ENCODE results near the gene TBL1X.
A peak's percentile ranks its signal among the peaks of the same experiment; 100 is the strongest.

TBL1X gene

GRCh38 chrX:9710332-9710731 is 245.5 kb downstream of the TBL1X start:
- DNase-seq (ENCODE audit: low read depth), result no peak
- no peak overlapping the region for H3K4me3 ChIP-seq (ENCODE audit: low read depth, low read length)

GRCh38 chrX:9717376-9717775 is 252.5 kb downstream of the TBL1X start:
- no peak overlapping the region for H3K4me3 ChIP-seq (ENCODE audit: low read depth, low read length)
- no peak for DNase-seq (ENCODE audit: low read depth)

GRCh38 chrX:9724711-9725110 is 259.9 kb downstream of the TBL1X start:
- no peak for DNase-seq (ENCODE audit: low read depth)
- no peak overlapping the region for H3K4me3 ChIP-seq (ENCODE audit: low read depth, low read length)

GRCh38 chrX:9728261-9728660 is 263.4 kb downstream of the TBL1X start:
- H3K4me3 ChIP-seq (ENCODE audit: low read depth, low read length), result no peak overlapping the region
- DNase-seq (ENCODE audit: low read depth), result no peak

GRCh38 chrX:9729171-9729885 is 264.5 kb downstream of the TBL1X start:
- no peak for DNase-seq (ENCODE audit: low read depth)
- no peak overlapping the region for H3K4me3 ChIP-seq (ENCODE audit: low read depth, low read length)

GRCh38 chrX:9730078-9730477 is 265.2 kb downstream of the TBL1X start:
- DNase-seq (ENCODE audit: low read depth), result no peak
- no peak overlapping the region for H3K4me3 ChIP-seq (ENCODE audit: low read depth, low read length)

GRCh38 chrX:9730752-9731151 is 265.9 kb downstream of the TBL1X start:
- no peak for DNase-seq (ENCODE audit: low read depth)

GRCh38 chrX:9737363-9737762 is 272.5 kb downstream of the TBL1X start:
- H3K4me3 ChIP-seq (ENCODE audit: low read depth, low read length), result no peak overlapping the region
- no peak for DNase-seq (ENCODE audit: low read depth)

More at GRCh38 chrX:9730752-9731151, 265.9 kb downstream of the TBL1X start:
- H3K4me3 ChIP-seq (ENCODE audit: low read depth, low read length), result no peak overlapping the region

GRCh38 chrX:9738151-9738550 is 273.3 kb downstream of the TBL1X start:
- no peak for DNase-seq (ENCODE audit: low read depth)
- no peak overlapping the region for H3K4me3 ChIP-seq (ENCODE audit: low read depth, low read length)

- no peak overlapping the region for H3K4me3 ChIP-seq (ENCODE audit: low read depth, low read length)
- no peak for DNase-seq (ENCODE audit: low read depth)
These were observed 274.3 kb downstream of the TBL1X start for GRCh38 chrX:9739130-9739529.

- no peak for DNase-seq (ENCODE audit: low read depth)
- no peak overlapping the region for H3K4me3 ChIP-seq (ENCODE audit: low read depth, low read length)
These were observed 280.7 kb downstream of the TBL1X start for GRCh38 chrX:9745417-9746115.

- H3K4me3 ChIP-seq (ENCODE audit: low read depth, low read length), result no peak overlapping the region
These were observed 281.5 kb downstream of the TBL1X start for GRCh38 chrX:9746148-9746888.

GRCh38 chrX:9747644-9748043 is 282.8 kb downstream of the TBL1X start:
- DNase-seq (ENCODE audit: low read depth), result no peak
- H3K4me3 ChIP-seq (ENCODE audit: low read depth, low read length), result no peak overlapping the region

More at GRCh38 chrX:9746148-9746888, 281.5 kb downstream of the TBL1X start:
- peak; percentile 6 for DNase-seq (ENCODE audit: low read depth)

- no peak for DNase-seq (ENCODE audit: low read depth)
- no peak overlapping the region for H3K4me3 ChIP-seq (ENCODE audit: low read depth, low read length)
These were observed 284.4 kb downstream of the TBL1X start for GRCh38 chrX:9749146-9749692.

GRCh38 chrX:9757366-9757765 is 292.5 kb downstream of the TBL1X start:
- H3K4me3 ChIP-seq (ENCODE audit: low read depth, low read length), result no peak overlapping the region
- DNase-seq (ENCODE audit: low read depth), result no peak

- no peak for DNase-seq (ENCODE audit: low read depth)
- H3K4me3 ChIP-seq (ENCODE audit: low read depth, low read length), result no peak overlapping the region
These were observed 293.3 kb downstream of the TBL1X start for GRCh38 chrX:9758021-9758638.

- no peak overlapping the region for H3K4me3 ChIP-seq (ENCODE audit: low read depth, low read length)
- no peak for DNase-seq (ENCODE audit: low read depth)
These were observed 294.5 kb downstream of the TBL1X start for GRCh38 chrX:9759337-9759736.

- no peak for DNase-seq (ENCODE audit: low read depth)
- H3K4me3 ChIP-seq (ENCODE audit: low read depth, low read length), result no peak overlapping the region
These were observed 300.3 kb downstream of the TBL1X start for GRCh38 chrX:9765072-9765736.

- no peak within 1 kb of the TSS for H3K4me3 ChIP-seq (ENCODE audit: low read depth, low read length)
- DNase-seq (ENCODE audit: low read depth), result no peak
These were observed 300.9 kb downstream of the TBL1X start, which contains the start of gene GPR143 for GRCh38 chrX:9765737-9766097. Gene GPR143, minus strand, starts transcription at chrX:9765847. Its CDS starts 30 bp downstream, at chrX:9765817.

Data from skeletal muscle cell (primary cell).